Measurements from ENCODE around the gene VSIR. TPM values are rescaled to one million over a fixed set of nuclear protein-coding genes. Genes with fewer than 3 reads are reported as not detected.

The VSIR gene
- total and polyA plus RNA-seq, 9 of the 15 experiments (the other 6 are each of a cell fraction or from before 2014, with no cell fraction given) = 0.14 to 20.5 (median 9.3) TPM

DNA sequence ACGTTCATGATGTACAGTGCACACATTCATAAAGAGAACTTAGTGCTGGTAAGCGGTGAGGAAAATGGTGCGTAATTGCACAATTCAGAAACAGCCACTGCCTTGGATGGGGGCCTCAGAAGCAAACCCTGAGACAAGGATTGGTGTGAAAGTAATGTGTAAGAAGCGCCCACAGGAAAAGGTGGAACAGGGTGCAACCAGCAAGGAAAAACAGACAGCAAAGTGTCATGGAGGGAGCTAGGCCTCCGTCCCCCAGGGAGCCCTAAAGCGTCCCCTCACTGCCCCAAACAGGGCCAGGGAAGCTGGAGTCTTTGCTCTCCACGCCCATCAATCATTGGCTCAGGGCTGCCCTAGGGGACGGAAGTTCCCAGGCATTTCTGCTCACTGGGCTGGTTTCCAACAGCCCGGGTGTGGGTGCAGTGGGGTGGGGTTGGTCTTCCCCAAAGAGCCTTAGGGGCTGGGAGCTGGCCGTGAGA lies 44.1 kb downstream of the VSIR start (continued):
- no peak for TF ChIP-seq RERE (CRISPR knock-in tag; IDR thresholded peaks at IDR 0.05; ENCODE audit: borderline replicate concordance)
- no peak for TF ChIP-seq SREBF2 (CRISPR knock-in tag; IDR thresholded peaks at IDR 0.05)
- TF ChIP-seq ELF2 (CRISPR knock-in tag; IDR thresholded peaks at IDR 0.05) = no peak
- no peak for TF ChIP-seq ZNF398 (CRISPR knock-in tag; IDR thresholded peaks at IDR 0.05)
- TF ChIP-seq, protein P1, sequence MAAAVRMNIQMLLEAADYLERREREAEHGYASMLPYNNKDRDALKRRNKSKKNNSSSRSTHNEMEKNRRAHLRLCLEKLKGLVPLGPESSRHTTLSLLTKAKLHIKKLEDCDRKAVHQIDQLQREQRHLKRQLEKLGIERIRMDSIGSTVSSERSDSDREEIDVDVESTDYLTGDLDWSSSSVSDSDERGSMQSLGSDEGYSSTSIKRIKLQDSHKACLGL (CRISPR knock-in tag; IDR thresholded peaks at IDR 0.05; ENCODE audit: borderline replicate concordance, poor library complexity, severe bottlenecking) = no peak
- no peak for TF ChIP-seq ZC3H4 (CRISPR knock-in tag; IDR thresholded peaks at IDR 0.05; ENCODE audit: borderline replicate concordance)
- peak; percentile 96 for TF ChIP-seq PKNOX1 (IDR thresholded peaks at IDR 0.05)
- TF ChIP-seq, protein P2, sequence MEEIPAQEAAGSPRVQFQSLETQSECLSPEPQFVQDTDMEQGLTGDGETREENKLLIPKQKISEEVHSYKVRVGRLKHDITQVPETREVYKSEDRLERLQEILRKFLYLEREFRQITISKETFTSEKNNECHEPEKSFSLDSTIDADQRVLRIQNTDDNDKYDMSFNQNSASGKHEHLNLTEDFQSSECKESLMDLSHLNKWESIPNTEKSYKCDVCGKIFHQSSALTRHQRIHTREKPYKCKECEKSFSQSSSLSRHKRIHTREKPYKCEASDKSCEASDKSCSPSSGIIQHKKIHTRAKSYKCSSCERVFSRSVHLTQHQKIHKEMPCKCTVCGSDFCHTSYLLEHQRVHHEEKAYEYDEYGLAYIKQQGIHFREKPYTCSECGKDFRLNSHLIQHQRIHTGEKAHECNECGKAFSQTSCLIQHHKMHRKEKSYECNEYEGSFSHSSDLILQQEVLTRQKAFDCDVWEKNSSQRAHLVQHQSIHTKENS (CRISPR knock-in tag; IDR thresholded peaks at IDR 0.05) = no peak
- peak; percentile 23; the same call in 1 of the 2 replicates for TF ChIP-seq CTBP1 (IDR thresholded peaks at IDR 0.05; ENCODE audit: borderline replicate concordance)
- TF ChIP-seq RBM14 (IDR thresholded peaks at IDR 0.05; ENCODE audit: borderline replicate concordance, insufficient read depth, low read depth, low read length) = no peak
- no peak for TF ChIP-seq ZNF644 (tag; IDR thresholded peaks at IDR 0.05; ENCODE audit: low read depth)
- TF ChIP-seq MXI1 (IDR thresholded peaks at IDR 0.05; ENCODE audit: low read depth, low read length) = no peak
- TF ChIP-seq ERF (CRISPR knock-in tag; IDR thresholded peaks at IDR 0.05) = 0 out of 2 replicates have a peak, but pooled peaks have one; percentile 72
- TF ChIP-seq KLF6 (CRISPR knock-in tag; IDR thresholded peaks at IDR 0.05; ENCODE audit: borderline replicate concordance) = 0 out of 2 replicates have a peak, but pooled peaks have one; percentile 49
- no peak for TF ChIP-seq CHCHD3 (CRISPR knock-in tag; IDR thresholded peaks at IDR 0.05)
- TF ChIP-seq NR1H2 (CRISPR knock-in tag; IDR thresholded peaks at IDR 0.05) = no peak
- TF ChIP-seq ZNF133 (CRISPR knock-in tag; IDR thresholded peaks at IDR 0.05) = no peak
- TF ChIP-seq ZNF589 (CRISPR knock-in tag; IDR thresholded peaks at IDR 0.05; ENCODE audit: low read depth) = no peak
